ENCODE measurements around the gene GSAP. TPM values are rescaled to one million over a fixed set of nuclear protein-coding genes. Genes with fewer than 3 reads are reported as not detected.

Gene GSAP
- total RNA-seq, 2 donors from 2014 or later: 15.9 to 18.0 TPM

- ATAC-seq (no peak), DNase-seq (ENCODE audit: low spot score) (no peak)
- Mint-ChIP-seq H3K4me1 (ENCODE audit: low read depth in 2 of 2) (peaks cover 66 to 72% of the 10 kb centered on the region in 2 donors), H3K27ac (peak overlapping the region; percentile 84 to 93), H3K27me3 (no peaks in the 10 kb centered on the region), H3K36me3 (no peaks in the 10 kb centered on the region), H3K4me3 (peak overlapping the region; percentile 88), H3K9me3 (no peaks in the 10 kb centered on the region)
Measured at GRCh38 chr7:77413128-77413527, 3.0 kb downstream of the GSAP start.

- H3K27ac Mint-ChIP-seq: peak overlapping the region; percentile 84 to 93
- no peaks in the 10 kb centered on the region for H3K9me3 Mint-ChIP-seq
- H3K4me1 Mint-ChIP-seq (ENCODE audit: low read depth in 2 of 2): peaks cover 53 to 70% of the 10 kb centered on the region in 2 donors
- H3K27me3 Mint-ChIP-seq: no peaks in the 10 kb centered on the region
- DNase-seq (ENCODE audit: low spot score): peak; percentile 71
- peak overlapping the region; percentile 26 for H3K4me3 Mint-ChIP-seq
- no peaks in the 10 kb centered on the region for H3K36me3 Mint-ChIP-seq
- ATAC-seq: peak; percentile 58 to 89
Measured at GRCh38 chr7:77409739-77410547, 6.2 kb downstream of the GSAP start.

- ATAC-seq (no peak), DNase-seq (ENCODE audit: low spot score) (no peak)
- Mint-ChIP-seq H3K27ac (peak overlapping the region; percentile 84 to 93), H3K4me1 (ENCODE audit: low read depth in 2 of 2) (peaks cover 47 to 62% of the 10 kb centered on the region in 2 donors), H3K9me3 (no peaks in the 10 kb centered on the region), H3K4me3 (peak overlapping the region; percentile 32), H3K27me3 (no peaks in the 10 kb centered on the region), H3K36me3 (no peaks in the 10 kb centered on the region)
Measured at GRCh38 chr7:77409005-77409738, 7.0 kb downstream of the GSAP start.

- H3K27ac Mint-ChIP-seq: peak overlapping the region; percentile 84 to 93
- ATAC-seq: no peak
- H3K27me3 Mint-ChIP-seq: no peaks in the 10 kb centered on the region
- H3K9me3 Mint-ChIP-seq: no peaks in the 10 kb centered on the region
- no peak for DNase-seq (ENCODE audit: low spot score)
- H3K36me3 Mint-ChIP-seq: no peaks in the 10 kb centered on the region
- H3K4me1 Mint-ChIP-seq (ENCODE audit: low read depth in 2 of 2): peaks cover 42 to 59% of the 10 kb centered on the region in 2 donors
- H3K4me3 Mint-ChIP-seq: no peak overlapping the region
Measured at GRCh38 chr7:77407906-77408305, 8.2 kb downstream of the GSAP start.

GRCh38 chr7:77406421-77406820 is 9.7 kb downstream of the GSAP start:
- H3K4me3 Mint-ChIP-seq: no peak overlapping the region
- H3K27me3 Mint-ChIP-seq: no peaks in the 10 kb centered on the region
- peaks cover 30 to 50% of the 10 kb centered on the region in 2 donors for H3K4me1 Mint-ChIP-seq (ENCODE audit: low read depth in 2 of 2)
- H3K9me3 Mint-ChIP-seq: no peaks in the 10 kb centered on the region
- H3K27ac Mint-ChIP-seq: no peak overlapping the region
- DNase-seq (ENCODE audit: low spot score) (no peak), ATAC-seq (no peak)
- H3K36me3 Mint-ChIP-seq: no peaks in the 10 kb centered on the region

- DNase-seq (ENCODE audit: low spot score) (no peak), ATAC-seq (no peak)
- Mint-ChIP-seq H3K27ac (no peak overlapping the region), H3K36me3 (no peaks in the 10 kb centered on the region), H3K4me1 (ENCODE audit: low read depth in 2 of 2) (peaks cover 29 to 37% of the 10 kb centered on the region in 2 donors), H3K9me3 (no peaks in the 10 kb centered on the region), H3K27me3 (no peaks in the 10 kb centered on the region), H3K4me3 (no peak overlapping the region)
Measured at GRCh38 chr7:77404641-77405040, 11.5 kb downstream of the GSAP start.

GRCh38 chr7:77403957-77404356 is 12.2 kb downstream of the GSAP start:
- ATAC-seq: no peak
- peak overlapping the region in 1 of 2 donors; percentile 24 for H3K27ac Mint-ChIP-seq
- peaks cover 32 to 41% of the 10 kb centered on the region in 2 donors for H3K4me1 Mint-ChIP-seq (ENCODE audit: low read depth in 2 of 2)
- DNase-seq (ENCODE audit: low spot score): no peak
- H3K4me3 Mint-ChIP-seq: no peak overlapping the region
- H3K36me3 Mint-ChIP-seq: peaks cover 4% of the 10 kb centered on the region
- peaks cover 3% of the 10 kb centered on the region for H3K9me3 Mint-ChIP-seq
- no peaks in the 10 kb centered on the region for H3K27me3 Mint-ChIP-seq

GRCh38 chr7:77402818-77403217 is 13.3 kb downstream of the GSAP start:
- peaks cover 24 to 30% of the 10 kb centered on the region in 2 donors for H3K4me1 Mint-ChIP-seq (ENCODE audit: low read depth in 2 of 2)
- DNase-seq (ENCODE audit: low spot score): no peak
- H3K4me3 Mint-ChIP-seq: no peak overlapping the region
- ATAC-seq: no peak
- H3K9me3 Mint-ChIP-seq: peaks cover 3% of the 10 kb centered on the region
- H3K36me3 Mint-ChIP-seq: peaks cover 4% of the 10 kb centered on the region
- peak overlapping the region in 1 of 2 donors; percentile 24 for H3K27ac Mint-ChIP-seq
- no peaks in the 10 kb centered on the region for H3K27me3 Mint-ChIP-seq

- ATAC-seq (no peak), DNase-seq (ENCODE audit: low spot score) (no peak)
- H3K4me1 Mint-ChIP-seq (ENCODE audit: low read depth in 2 of 2): peaks cover 24 to 25% of the 10 kb centered on the region in 2 donors
- H3K36me3 Mint-ChIP-seq: peaks cover 4% of the 10 kb centered on the region
- H3K9me3 Mint-ChIP-seq: peaks cover 3% of the 10 kb centered on the region
- no peak overlapping the region for H3K4me3 Mint-ChIP-seq
- H3K27ac Mint-ChIP-seq: no peak overlapping the region
- no peaks in the 10 kb centered on the region for H3K27me3 Mint-ChIP-seq
Measured at GRCh38 chr7:77401002-77401401, 15.1 kb downstream of the GSAP start.

- H3K4me3 Mint-ChIP-seq: no peak overlapping the region
Measured at GRCh38 chr7:77399816-77400215, 16.3 kb downstream of the GSAP start.

GRCh38 chr7:77396894-77397547 is 19.1 kb downstream of the GSAP start:
- ATAC-seq: no peak
- H3K27me3 Mint-ChIP-seq: no peaks in the 10 kb centered on the region
- peaks cover 3% of the 10 kb centered on the region for H3K9me3 Mint-ChIP-seq
- no peak for DNase-seq (ENCODE audit: low spot score)
- peaks cover 26% of the 10 kb centered on the region for H3K36me3 Mint-ChIP-seq
- peaks cover 34 to 36% of the 10 kb centered on the region in 2 donors for H3K4me1 Mint-ChIP-seq (ENCODE audit: low read depth in 2 of 2)
- no peak overlapping the region for H3K4me3 Mint-ChIP-seq
- H3K27ac Mint-ChIP-seq: no peak overlapping the region

More at GRCh38 chr7:77399816-77400215, 16.3 kb downstream of the GSAP start:
- H3K27ac Mint-ChIP-seq: no peak overlapping the region
- DNase-seq (ENCODE audit: low spot score) (no peak), ATAC-seq (no peak)
- peaks cover 12% of the 10 kb centered on the region for H3K36me3 Mint-ChIP-seq
- peaks cover 3% of the 10 kb centered on the region for H3K9me3 Mint-ChIP-seq
- H3K27me3 Mint-ChIP-seq: no peaks in the 10 kb centered on the region
- peaks cover 24 to 25% of the 10 kb centered on the region in 2 donors for H3K4me1 Mint-ChIP-seq (ENCODE audit: low read depth in 2 of 2)

GRCh38 chr7:77395626-77396025 is 20.5 kb downstream of the GSAP start:
- H3K27ac Mint-ChIP-seq: no peak overlapping the region
- ATAC-seq: no peak
- no peak for DNase-seq (ENCODE audit: low spot score)
- no peak overlapping the region for H3K4me3 Mint-ChIP-seq
- peaks cover 31% of the 10 kb centered on the region for H3K36me3 Mint-ChIP-seq
- no peaks in the 10 kb centered on the region for H3K27me3 Mint-ChIP-seq
- peaks cover 32 to 35% of the 10 kb centered on the region in 2 donors for H3K4me1 Mint-ChIP-seq (ENCODE audit: low read depth in 2 of 2)
- H3K9me3 Mint-ChIP-seq: peaks cover 3% of the 10 kb centered on the region

- Mint-ChIP-seq H3K4me1 (ENCODE audit: low read depth in 2 of 2) (peaks cover 23 to 28% of the 10 kb centered on the region in 2 donors), H3K27ac (peak overlapping the region in 1 of 2 donors; percentile 49), H3K9me3 (no peaks in the 10 kb centered on the region), H3K36me3 (peaks cover 27% of the 10 kb centered on the region), H3K27me3 (no peaks in the 10 kb centered on the region), H3K4me3 (no peak overlapping the region)
- no peak for DNase-seq (ENCODE audit: low spot score)
- no peak for ATAC-seq
Measured at GRCh38 chr7:77393954-77394353, 22.2 kb downstream of the GSAP start.

Measured in natural killer cell treated with Interleukin-12 subunit alpha and Interleukin-12 subunit beta and Interleukin-15 and Interleukin-18, amount 100 ng/mL, for 72 hours (primary cell).